HepG2 (cell line): Measurements from ENCODE around the gene GGTA1. TPM values are rescaled to one million over a fixed set of nuclear protein-coding genes. Genes with fewer than 3 reads are reported as not detected.

Experiments
- ATAC-seq: fragments of 200-7000 bp; cut with Tn5 transposase; 3 replicates; pipeline ENCODE4 v1.9.1; 2020; ENCODE audit warnings: mild to moderate bottlenecking, moderate library complexity
- BruUV-seq: library from RNA; stranded (reverse); fragments of 400-500 nt; replicated peaks from 2 replicates; lab custom pipeline; 2021; lab: Mats Ljungman, UMichigan
- CTCF ChIA-PET: fragments of 300-600 bp; formaldehyde crosslinking; extraction: SDS; loops from one replicate; lab custom pipeline; 2021; ENCODE audit warnings: low total read pairs, inconsistent platforms, low intra/inter-chr PET ratio; lab: Yijun Ruan, JAX
- POLR2A ChIA-PET: fragments of 350-600 bp; sonication (Branson Sonifier 250); formaldehyde crosslinking; loops from one replicate; lab custom pipeline; 2020; ENCODE audit warnings: antibody characterized with exemption, inconsistent platforms; lab: Yijun Ruan, JAX
- DNase-seq: peaks from one replicate; pipeline ENCODE4 v3.0.0-alpha.2; 2015; ENCODE audit warnings: low spot score
- FAIRE-seq: peaks from 3 replicates; lab custom pipeline; 2011; peaks lifted over from hg19 to GRCh38; lab: Jason Lieb, UNC
- H2AFZ ChIP-seq: one replicate; pipeline ENCODE4 v1.6.1; 2011; ENCODE audit warnings: low read length, inconsistent platforms
- H3K27ac ChIP-seq: fragments of 300-600 bp; 3 replicates; pipeline ENCODE4 v1.8.0; 2011; ENCODE audit warnings: mixed run types, mild to moderate bottlenecking, mixed read lengths, low read length, inconsistent platforms; ENCODE audit not compliant: insufficient read depth; ENCODE audit errors: extremely low read length
- H3K27me3 ChIP-seq, 2 experiments: fragments of 200-600 bp in 1 of 2; 2 replicates in 1 of 2; 3 replicates in 1 of 2; pipeline versions ENCODE4 v1.6.0 to v1.8.0; 2011; ENCODE audit warnings: low read length in 2 of 2, mild to moderate bottlenecking in 2 of 2, moderate library complexity in 2 of 2, inconsistent platforms in 1 of 2; ENCODE audit not compliant: insufficient read depth in 2 of 2, control insufficient read depth in 1 of 2
- H3K36me3 ChIP-seq, 2 experiments: fragments of 200-600 bp in 1 of 2; replicated peaks in 1 of 2; 2 replicates in 1 of 2; 3 replicates in 1 of 2; pipeline versions ENCODE4 v1.5.1 to v1.8.0; 2011; ENCODE audit warnings: low read length in 2 of 2, inconsistent platforms in 1 of 2; ENCODE audit not compliant: insufficient read depth in 2 of 2, control insufficient read depth in 1 of 2
- H3K4me1 ChIP-seq: 2 replicates; pipeline ENCODE4 v1.5.1; 2012; ENCODE audit warnings: low read length, inconsistent platforms; ENCODE audit not compliant: insufficient read depth
- H3K4me2 ChIP-seq: 2 replicates; pipeline ENCODE4 v1.6.0; 2011; ENCODE audit warnings: low read depth, low read length, inconsistent platforms
- H3K4me3 ChIP-seq, 3 experiments: fragments of 200-600 bp in 1 of 3; sonication (generic), shearing (Covaris generic) in 1 of 3; replicated peaks in 1 of 3; 2 replicates each; pipeline ENCODE4 v1.5.1; 2011 to 2016; ENCODE audit warnings: low read length in 3 of 3, inconsistent platforms in 2 of 3, low read depth in 2 of 3, mild to moderate bottlenecking in 2 of 3, control low read depth in 1 of 3, mixed read lengths in 1 of 3; ENCODE audit not compliant: insufficient read depth in 1 of 3
- H3K79me2 ChIP-seq: one replicate; pipeline ENCODE4 v1.6.1; 2011; ENCODE audit warnings: low read length, inconsistent platforms; ENCODE audit not compliant: insufficient read depth
- H3K9ac ChIP-seq: 2 replicates; pipeline ENCODE4 v1.6.0; 2011; ENCODE audit warnings: mild to moderate bottlenecking, low read depth, low read length, inconsistent platforms; ENCODE audit not compliant: insufficient read depth
- H3K9me3 ChIP-seq: 2 replicates; pipeline ENCODE4 v1.5.1; 2012; ENCODE audit warnings: mild to moderate bottlenecking, low read length
- H4K20me1 ChIP-seq: 2 replicates; pipeline ENCODE4 v1.6.0; 2011; ENCODE audit warnings: inconsistent platforms, mild to moderate bottlenecking, low read length, moderate library complexity; ENCODE audit not compliant: insufficient read depth
- CHCHD3 ChIP-seq: sonication (generic); formaldehyde crosslinking; IDR thresholded peaks from 2 replicates; pipeline ENCODE4 v1.8.0; 2022; ENCODE audit warnings: mild to moderate bottlenecking, missing genetic modification reagents, moderate library complexity
- ELF3 ChIP-seq: IDR thresholded peaks from 2 replicates; pipeline ENCODE4 v1.6.1; 2016; ENCODE audit warnings: missing genetic modification reagents, missing compliant biosample characterization
- FOSL2 ChIP-seq: sonication (generic); formaldehyde crosslinking; IDR thresholded peaks from 2 replicates; pipeline ENCODE4 v1.4.0; 2020; ENCODE audit warnings: missing genetic modification reagents
- FOXA1 ChIP-seq, 2 experiments: fragments of 450-650 bp in 1 of 2; sonication (generic) in 1 of 2; formaldehyde crosslinking in 1 of 2; IDR thresholded peaks; 2 replicates each; pipeline versions ENCODE4 v1.4.0 to v1.6.1; 2016 to 2020; ENCODE audit warnings: missing genetic modification reagents in 1 of 2
- HHEX ChIP-seq: IDR thresholded peaks from 2 replicates; pipeline ENCODE4 v1.6.1; 2016; ENCODE audit warnings: control low read depth
- JUN ChIP-seq: sonication (generic); formaldehyde crosslinking; IDR thresholded peaks from 2 replicates; pipeline ENCODE4 v1.4.0; 2020; ENCODE audit warnings: mild to moderate bottlenecking, missing genetic modification reagents
- MED8 ChIP-seq: sonication (generic); formaldehyde crosslinking; IDR thresholded peaks from 2 replicates; pipeline ENCODE4 v1.8.1; 2023; ENCODE audit warnings: mild to moderate bottlenecking, missing genetic modification reagents; ENCODE audit not compliant: insufficient replicate concordance
- MZF1 ChIP-seq: sonication (generic); formaldehyde crosslinking; IDR thresholded peaks from 2 replicates; pipeline ENCODE4 v1.8.1; 2023; ENCODE audit warnings: mild to moderate bottlenecking, missing genetic modification reagents, borderline replicate concordance
- NR2F1 ChIP-seq, 2 experiments: fragments of 450-650 bp in 1 of 2; formaldehyde crosslinking in 1 of 2; IDR thresholded peaks; 2 replicates each; pipeline versions ENCODE4 v1.5.0 to v1.6.1; 2016 to 2020; ENCODE audit warnings: mild to moderate bottlenecking in 1 of 2, missing compliant biosample characterization in 1 of 2, missing genetic modification reagents in 1 of 2, moderate library complexity in 1 of 2
- NR2F6 ChIP-seq, 2 experiments: IDR thresholded peaks; 2 replicates each; pipeline ENCODE4 v1.6.1; 2016; ENCODE audit warnings: antibody characterized with exemption in 1 of 2, mild to moderate bottlenecking in 1 of 2
- PPARG ChIP-seq: conservative IDR thresholded peaks from 2 replicates; pipeline ENCODE4 v1.6.1; 2016; ENCODE audit warnings: missing biosample characterization, missing genetic modification reagents
- RARA ChIP-seq: IDR thresholded peaks from 2 replicates; pipeline ENCODE4 v1.6.1; 2016; ENCODE audit warnings: missing genetic modification reagents, missing compliant biosample characterization
- SAP130 ChIP-seq: IDR thresholded peaks from 2 replicates; pipeline ENCODE4 v1.6.1; 2016; ENCODE audit warnings: low read depth
- SOX13 ChIP-seq, 3 experiments: fragments of 450-650 bp in 1 of 3; sonication (generic) in 1 of 3; formaldehyde crosslinking in 1 of 3; IDR thresholded peaks in 2 of 3; conservative IDR thresholded peaks in 1 of 3; 2 replicates each; pipeline versions ENCODE4 v1.5.0 to v1.6.1; 2016 to 2020; ENCODE audit warnings: antibody characterized with exemption in 1 of 3, mild to moderate bottlenecking in 1 of 3, missing compliant biosample characterization in 1 of 3, missing genetic modification reagents in 1 of 3, moderate library complexity in 1 of 3
- SOX5 ChIP-seq: IDR thresholded peaks from 2 replicates; pipeline ENCODE4 v1.6.1; 2016; ENCODE audit warnings: borderline replicate concordance
- SP2 ChIP-seq: sonication (generic); formaldehyde crosslinking; IDR thresholded peaks from 2 replicates; pipeline ENCODE4 v1.5.1; 2020; ENCODE audit warnings: mild to moderate bottlenecking, missing genetic modification reagents
- TBX2 ChIP-seq: sonication (generic); formaldehyde crosslinking; IDR thresholded peaks from 2 replicates; pipeline ENCODE4 v1.5.0; 2020; ENCODE audit warnings: missing genetic modification reagents, mild to moderate bottlenecking, borderline replicate concordance
- TCF7 ChIP-seq: sonication (generic); IDR thresholded peaks from 2 replicates; pipeline ENCODE4 v1.6.1; 2016; ENCODE audit warnings: antibody characterized with exemption, low read depth
- TEAD3 ChIP-seq: optimal IDR thresholded peaks from 2 replicates; pipeline ENCODE3; 2016; ENCODE audit warnings: borderline replicate concordance
- ZFP82 ChIP-seq: sonication (generic); formaldehyde crosslinking; IDR thresholded peaks from 2 replicates; pipeline ENCODE4 v1.5.1; 2020; ENCODE audit warnings: mild to moderate bottlenecking, missing genetic modification reagents, borderline replicate concordance
- ZNF263 ChIP-seq: sonication (generic); formaldehyde crosslinking; IDR thresholded peaks from 2 replicates; pipeline ENCODE4 v1.4.0; 2020; ENCODE audit warnings: missing genetic modification reagents
- WGBS: methylation state at CpG from one replicate; pipeline ENCODE4 v1.1.6; 2017; ENCODE audit warnings: low lambda C conversion rate; 5-methylcytosine and 5-hydroxymethylcytosine counted together
- in situ Hi-C: cut with HindIII; loops from 2 replicates; pipeline ENCODE4 v1.10.0; 2017; ENCODE audit warnings: low pct_unique_long_range_greater_than_20kb; ENCODE audit not compliant: extremely low pct_ligation_motif_present
- intact Hi-C: fragments of 100-400 bp; cut with micrococcal nuclease; formaldehyde crosslinking; loops from one replicate; pipeline ENCODE4 v1.10.0; 2022; ENCODE audit not compliant: unreplicated experiment
- polyA plus RNA-seq, 8 experiments: library from polyadenylated mRNA; depleted of rRNA in 3 of 8; stranded (reverse) in 7 of 8; unstranded in 1 of 8; fragments of >200 nt; fragmentation: Illumina TruSeq in 4 of 8; extraction: Trizol in 4 of 8; gene quantifications; 2 replicates each; pipeline versions ENCODE4 v1.2.1 to v1.2.3, GENCODE V29; 2011 to 2016; ENCODE audit warnings: low read depth in 4 of 8, missing spikeins in 1 of 8, mixed read lengths in 1 of 8; ENCODE audit not compliant: insufficient read depth in 1 of 8
- total RNA-seq, 5 experiments: library from RNA; depleted of rRNA; stranded (reverse); fragments of >200 nt; fragmentation: Illumina TruSeq; extraction: Trizol; gene quantifications; 2 replicates each; pipeline ENCODE4 v1.2.3, GENCODE V29; 2016; ENCODE audit warnings: low read depth in 1 of 5
- TF ChIP-seq, protein P1 (sequence below): sonication (generic); IDR thresholded peaks from 2 replicates; pipeline ENCODE4 v1.6.1; 2016; ENCODE audit warnings: low read depth, borderline replicate concordance
- TF ChIP-seq, protein P2 (sequence below): sonication (generic); formaldehyde crosslinking; IDR thresholded peaks from 2 replicates; pipeline ENCODE4 v1.4.0; 2020; ENCODE audit warnings: missing genetic modification reagents
- TF ChIP-seq, protein P3 (sequence below): sonication (generic); formaldehyde crosslinking; IDR thresholded peaks from 2 replicates; pipeline ENCODE4 v1.4.0; 2020; ENCODE audit warnings: missing genetic modification reagents

The GGTA1 gene
- total and polyA plus RNA-seq, 2 of the 13 experiments (the other 11 are each of a cell fraction or from before 2014, with no cell fraction given): not detected

DNA sequence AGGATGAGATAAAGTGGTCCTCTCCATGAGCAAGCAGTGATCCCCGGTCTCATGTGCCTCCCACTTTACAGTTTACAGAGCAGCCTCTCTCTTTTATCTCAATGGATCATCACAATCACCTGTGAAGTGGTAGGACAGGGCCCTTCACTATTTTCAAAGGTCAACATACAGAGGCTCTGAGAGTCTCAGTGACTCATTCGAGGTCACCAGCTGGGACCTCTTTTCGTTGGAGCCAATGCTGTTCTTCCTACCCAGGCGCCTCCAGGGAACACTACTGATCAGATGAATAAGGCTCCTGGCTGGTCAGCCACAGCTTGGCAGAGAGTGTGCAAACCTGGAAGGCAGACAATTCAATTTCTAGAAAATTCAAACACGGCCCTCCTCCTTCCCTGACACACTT lies 16.6 kb downstream of the GGTA1 start:
- peaks cover 23% of the 10 kb centered on the region; the same call in 1 of the 2 replicates for H3K4me1 ChIP-seq
- no peak overlapping the region for H3K4me2 ChIP-seq
- ATAC-seq: peak; percentile 66
- ChIA-PET CTCF (no interaction called here), POLR2A (no interaction called here)
- H3K27ac ChIP-seq: no peak overlapping the region
- in situ Hi-C loops (no loop called here), intact Hi-C loops (no loop called here)
- FAIRE-seq: peak; percentile 4
- peaks cover 3% of the 10 kb centered on the region; the same call in 1 of the 2 replicates for H4K20me1 ChIP-seq
- no peak overlapping the region for H2AFZ ChIP-seq
- WGBS: 1% methylated on average over 5 of the region's 5 CpGs
- no peaks in the 10 kb centered on the region for H3K9me3 ChIP-seq
- no peak overlapping the region for H3K4me3 ChIP-seq
- no peaks in the 10 kb centered on the region for H3K36me3 ChIP-seq
- peaks cover 2 to 41% of the 10 kb centered on the region in 2 experiments; a peak in 4 of 5 replicates for H3K27me3 ChIP-seq
- BruUV-seq: no TSS peak
- no peaks in the 10 kb centered on the region for H3K79me2 ChIP-seq
- peak; percentile 67 for DNase-seq
- no peak overlapping the region for H3K9ac ChIP-seq
- TF ChIP-seq SAP130 (peak; percentile 35; the same call in 1 of the 2 replicates), SP2 (CRISPR knock-in tag) (no peak), JUN (CRISPR knock-in tag) (0 out of 2 replicates have a peak, but pooled peaks have one; percentile 53), NR2F6 (IDR thresholded peaks at IDR 0.05) (peak; percentile 95), NR2F6 (CRISPR knock-in tag; IDR thresholded peaks at IDR 0.05) (peak; percentile 85), RARA (CRISPR knock-in tag) (peak; percentile 64), FOSL2 (CRISPR knock-in tag) (peak; percentile 93), TBX2 (CRISPR knock-in tag) (peak; percentile 88), MZF1 (CRISPR knock-in tag) (no peak), ELF3 (CRISPR knock-in tag) (no peak), CHCHD3 (CRISPR knock-in tag) (no peak), HHEX (CRISPR knock-in tag) (peak; percentile 97), PPARG (CRISPR knock-in tag) (0 out of 2 replicates have a peak, but pooled peaks have one; percentile 10), NR2F1 (CRISPR knock-in tag; IDR thresholded peaks at IDR 0.05) (peak; percentile 63 to 92), SOX5 (CRISPR knock-in tag) (peak; percentile 31; the same call in 1 of the 2 replicates), FOXA1 (IDR thresholded peaks at IDR 0.05) (no peak), FOXA1 (CRISPR knock-in tag; IDR thresholded peaks at IDR 0.05) (peak; percentile 49; the same call in 1 of the 2 replicates), MED8 (CRISPR knock-in tag) (no peak), TCF7 (peak; percentile 62; the same call in 1 of the 2 replicates), SOX13 (IDR thresholded peaks at IDR 0.05) (no peak), SOX13 (CRISPR knock-in tag; conservative IDR thresholded peaks at IDR 0.05 in 1 of 2, IDR thresholded peaks at IDR 0.05 in 1 of 2) (peak in 1 of 2 experiments; percentile 25; a peak in 1 of 4 replicates), ZFP82 (CRISPR knock-in tag) (no peak), ZNF263 (CRISPR knock-in tag) (peak; percentile 69), TEAD3 (CRISPR knock-in tag) (peak; percentile 20)
- TF ChIP-seq, protein P1, sequence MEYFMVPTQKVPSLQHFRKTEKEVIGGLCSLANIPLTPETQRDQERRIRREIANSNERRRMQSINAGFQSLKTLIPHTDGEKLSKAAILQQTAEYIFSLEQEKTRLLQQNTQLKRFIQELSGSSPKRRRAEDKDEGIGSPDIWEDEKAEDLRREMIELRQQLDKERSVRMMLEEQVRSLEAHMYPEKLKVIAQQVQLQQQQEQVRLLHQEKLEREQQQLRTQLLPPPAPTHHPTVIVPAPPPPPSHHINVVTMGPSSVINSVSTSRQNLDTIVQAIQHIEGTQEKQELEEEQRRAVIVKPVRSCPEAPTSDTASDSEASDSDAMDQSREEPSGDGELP: peak; percentile 89
- TF ChIP-seq, protein P2, sequence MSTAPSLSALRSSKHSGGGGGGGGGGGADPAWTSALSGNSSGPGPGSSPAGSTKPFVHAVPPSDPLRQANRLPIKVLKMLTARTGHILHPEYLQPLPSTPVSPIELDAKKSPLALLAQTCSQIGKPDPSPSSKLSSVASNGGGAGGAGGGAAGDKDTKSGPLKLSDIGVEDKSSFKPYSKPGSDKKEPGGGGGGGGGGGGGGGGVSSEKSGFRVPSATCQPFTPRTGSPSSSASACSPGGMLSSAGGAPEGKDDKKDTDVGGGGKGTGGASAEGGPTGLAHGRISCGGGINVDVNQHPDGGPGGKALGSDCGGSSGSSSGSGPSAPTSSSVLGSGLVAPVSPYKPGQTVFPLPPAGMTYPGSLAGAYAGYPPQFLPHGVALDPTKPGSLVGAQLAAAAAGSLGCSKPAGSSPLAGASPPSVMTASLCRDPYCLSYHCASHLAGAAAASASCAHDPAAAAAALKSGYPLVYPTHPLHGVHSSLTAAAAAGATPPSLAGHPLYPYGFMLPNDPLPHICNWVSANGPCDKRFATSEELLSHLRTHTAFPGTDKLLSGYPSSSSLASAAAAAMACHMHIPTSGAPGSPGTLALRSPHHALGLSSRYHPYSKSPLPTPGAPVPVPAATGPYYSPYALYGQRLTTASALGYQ (CRISPR knock-in tag): peak; percentile 86; the same call in 1 of the 2 replicates
- TF ChIP-seq, protein P3, sequence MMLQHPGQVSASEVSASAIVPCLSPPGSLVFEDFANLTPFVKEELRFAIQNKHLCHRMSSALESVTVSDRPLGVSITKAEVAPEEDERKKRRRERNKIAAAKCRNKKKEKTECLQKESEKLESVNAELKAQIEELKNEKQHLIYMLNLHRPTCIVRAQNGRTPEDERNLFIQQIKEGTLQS: peak; percentile 37; the same call in 1 of the 2 replicates
